HepG2 (cell line): ENCODE measurements around the gene ZNF428. TPM values are rescaled to one million over a fixed set of nuclear protein-coding genes. Genes with fewer than 3 reads are reported as not detected.

ENCODE experiments used
- DR1 ChIP-seq: sonication (generic); formaldehyde crosslinking; IDR thresholded peaks from 2 replicates; pipeline ENCODE4 v1.8.0; 2021; ENCODE audit warnings: mild to moderate bottlenecking, missing genetic modification reagents, inconsistent platforms
- HMGXB4 ChIP-seq, 2 experiments: sonication (generic) in 1 of 2; formaldehyde crosslinking in 1 of 2; IDR thresholded peaks; 2 replicates each; pipeline versions ENCODE4 v1.4.0 to v1.6.1; 2018 to 2020; ENCODE audit warnings: missing genetic modification reagents in 2 of 2, borderline replicate concordance in 1 of 2, low read depth in 1 of 2, mild to moderate bottlenecking in 1 of 2, missing biosample characterization in 1 of 2
- REST ChIP-seq, 2 experiments: IDR thresholded peaks; 2 replicates each; pipeline ENCODE4 v1.6.1; 2011 to 2012; ENCODE audit warnings: low read length in 2 of 2, borderline replicate concordance in 1 of 2, low read depth in 1 of 2, mild to moderate bottlenecking in 1 of 2, moderate library complexity in 1 of 2
- SMYD3 ChIP-seq: sonication (generic); formaldehyde crosslinking; IDR thresholded peaks from 2 replicates; pipeline ENCODE4 v1.8.1; 2023; ENCODE audit warnings: mild to moderate bottlenecking, missing genetic modification reagents
- TSC22D2 ChIP-seq: sonication (generic); formaldehyde crosslinking; IDR thresholded peaks from 2 replicates; pipeline ENCODE4 v1.5.1; 2020; ENCODE audit warnings: missing genetic modification reagents, mild to moderate bottlenecking, borderline replicate concordance
- ZFP90 ChIP-seq: sonication (generic); formaldehyde crosslinking; IDR thresholded peaks from 2 replicates; pipeline ENCODE4 v1.8.0; 2022; ENCODE audit warnings: missing genetic modification reagents, mild to moderate bottlenecking, inconsistent platforms, borderline replicate concordance
- ZGPAT ChIP-seq: IDR thresholded peaks from 2 replicates; pipeline ENCODE4 v1.6.1; 2016; ENCODE audit warnings: mild to moderate bottlenecking
- ZNF142 ChIP-seq: sonication (generic); formaldehyde crosslinking; IDR thresholded peaks from 2 replicates; pipeline ENCODE4 v1.4.0; 2020; ENCODE audit warnings: missing genetic modification reagents
- ZNF253 ChIP-seq: sonication (generic); formaldehyde crosslinking; IDR thresholded peaks from 2 replicates; pipeline ENCODE4 v1.8.0; 2022; ENCODE audit warnings: mild to moderate bottlenecking, missing genetic modification reagents, borderline replicate concordance
- ZNF274 ChIP-seq: sonication (generic); formaldehyde crosslinking; IDR thresholded peaks from 2 replicates; pipeline ENCODE4 v1.5.1; 2020; ENCODE audit warnings: mild to moderate bottlenecking, missing genetic modification reagents
- ZNF431 ChIP-seq: sonication (generic); formaldehyde crosslinking; IDR thresholded peaks from 2 replicates; pipeline ENCODE4 v1.9.0; 2022; ENCODE audit warnings: missing genetic modification reagents, low read depth, mild to moderate bottlenecking, borderline replicate concordance
- polyA plus RNA-seq, 8 experiments: library from polyadenylated mRNA; depleted of rRNA in 3 of 8; stranded (reverse) in 7 of 8; unstranded in 1 of 8; fragments of >200 nt; fragmentation: Illumina TruSeq in 4 of 8; extraction: Trizol in 4 of 8; gene quantifications; 2 replicates each; pipeline versions ENCODE4 v1.2.1 to v1.2.3, GENCODE V29; 2011 to 2016; ENCODE audit warnings: low read depth in 4 of 8, missing spikeins in 1 of 8, mixed read lengths in 1 of 8; ENCODE audit not compliant: insufficient read depth in 1 of 8
- total RNA-seq, 5 experiments: library from RNA; depleted of rRNA; stranded (reverse); fragments of >200 nt; fragmentation: Illumina TruSeq; extraction: Trizol; gene quantifications; 2 replicates each; pipeline ENCODE4 v1.2.3, GENCODE V29; 2016; ENCODE audit warnings: low read depth in 1 of 5

Gene ZNF428
- total and polyA plus RNA-seq, 2 of the 13 experiments (the other 11 are each of a cell fraction or from before 2014, with no cell fraction given), result 10.4 to 26.9 TPM

- TF ChIP-seq ZNF431 (no peak), ZNF253 (no peak), ZNF274 (CRISPR knock-in tag) (no peak), HMGXB4 (CRISPR knock-in tag; IDR thresholded peaks at IDR 0.05; ENCODE audit: borderline replicate concordance in 1 of 2, low read depth in 1 of 2) (peak in 1 of 2 experiments; percentile 21; a peak in 1 of 4 replicates), ZNF142 (CRISPR knock-in tag) (0 out of 2 replicates have a peak, but pooled peaks have one; percentile 62), TSC22D2 (CRISPR knock-in tag) (no peak), ZFP90 (CRISPR knock-in tag) (no peak), REST (IDR thresholded peaks at IDR 0.05; ENCODE audit: borderline replicate concordance in 1 of 2, low read depth in 1 of 2, low read length in 2 of 2) (no peak), DR1 (peak; percentile 20; the same call in 1 of the 2 replicates), SMYD3 (CRISPR knock-in tag) (no peak), ZGPAT (CRISPR knock-in tag) (no peak)
Measured at GRCh38 chr19:43575156-43575950, 44.1 kb downstream of the ZNF428 start, which contains the start of the genes PINLYP and XRCC1 (continued).
